OCI-LY1 (cell line): Measurements from ENCODE around the gene BCKDHB.

Experiments
- H2AFZ ChIP-seq: fragments of 200-600 bp; sonication (generic), shearing (Covaris generic); 2 replicates; pipeline ENCODE4 v1.6.0; 2014; ENCODE audit warnings: antibody characterized with exemption, mild to moderate bottlenecking, low read length
- H3F3A ChIP-seq: fragments of 200-600 bp; sonication (generic), shearing (Covaris generic); 2 replicates; pipeline ENCODE4 v1.6.0; 2014; ENCODE audit warnings: mild to moderate bottlenecking, antibody characterized with exemption, low read length, moderate library complexity; ENCODE audit not compliant: insufficient read depth
- H3K27ac ChIP-seq: fragments of 200-600 bp; sonication (generic); 2 replicates; pipeline ENCODE4 v1.5.1; 2014; ENCODE audit warnings: low read length, mixed run types, mild to moderate bottlenecking, low read depth; ENCODE audit not compliant: poor library complexity, severe bottlenecking
- H3K27me3 ChIP-seq: fragments of 200-600 bp; sonication (generic); 2 replicates; pipeline ENCODE4 v1.6.0; 2014; ENCODE audit warnings: antibody characterized with exemption, mild to moderate bottlenecking, low read length, moderate library complexity; ENCODE audit not compliant: insufficient read depth
- H3K36me3 ChIP-seq: fragments of 200-600 bp; sonication (generic); 2 replicates; pipeline ENCODE4 v1.6.1; 2014; ENCODE audit warnings: mild to moderate bottlenecking, antibody characterized with exemption, low read length, moderate library complexity, mixed read lengths; ENCODE audit not compliant: insufficient read depth
- H3K4me1 ChIP-seq: fragments of 200-600 bp; sonication (generic); 2 replicates; pipeline ENCODE4 v1.5.1; 2014; ENCODE audit warnings: mild to moderate bottlenecking, low read length, moderate library complexity; ENCODE audit not compliant: insufficient read depth, severe bottlenecking
- H3K4me2 ChIP-seq: fragments of 200-600 bp; sonication (generic), shearing (Covaris generic); 2 replicates; pipeline ENCODE4 v1.6.1; 2014; ENCODE audit warnings: low read length
- H3K4me3 ChIP-seq: fragments of 200-600 bp; sonication (generic); 2 replicates; pipeline ENCODE4 v1.5.1; 2014; ENCODE audit warnings: low read length, low read depth, mild to moderate bottlenecking, mixed read lengths; ENCODE audit not compliant: poor library complexity, severe bottlenecking
- H3K79me2 ChIP-seq: fragments of 200-600 bp; shearing (Covaris generic); 2 replicates; pipeline ENCODE4 v1.6.1; 2016; ENCODE audit warnings: mixed run types, low read length, mixed read lengths; ENCODE audit not compliant: insufficient read depth
- H3K9ac ChIP-seq: fragments of 200-600 bp; sonication (generic), shearing (Covaris generic); 2 replicates; pipeline ENCODE4 v1.6.1; 2014; ENCODE audit warnings: mild to moderate bottlenecking, low read length, mixed read lengths
- H3K9me2 ChIP-seq: fragments of 200-600 bp; sonication (generic), shearing (Covaris generic); 2 replicates; pipeline ENCODE4 v1.6.1; 2014; ENCODE audit warnings: low read depth, mild to moderate bottlenecking, low read length, mixed read lengths
- H3K9me3 ChIP-seq: fragments of 200-600 bp; shearing (Covaris generic); 2 replicates; pipeline ENCODE4 v1.6.1; 2014; ENCODE audit warnings: low read length, mixed read lengths
- H4K20me1 ChIP-seq: fragments of 200-600 bp; sonication (generic), shearing (Covaris generic); 2 replicates; pipeline ENCODE4 v1.6.0; 2016; ENCODE audit warnings: mild to moderate bottlenecking, low read length; ENCODE audit not compliant: insufficient read depth
- EZH2 ChIP-seq: fragments of 200-600 bp; sonication (generic), shearing (Covaris generic); IDR thresholded peaks from 2 replicates; pipeline ENCODE4 v1.8.0; 2017; ENCODE audit warnings: borderline replicate concordance, mixed run types, mild to moderate bottlenecking, antibody characterized with exemption, low read length, moderate library complexity, mixed read lengths
- TF ChIP-seq, protein P1 (sequence below): fragments of 200-600 bp; sonication (generic), shearing (Covaris generic); IDR thresholded peaks from 2 replicates; pipeline ENCODE4 v1.5.1; 2017; ENCODE audit warnings: mild to moderate bottlenecking, antibody characterized with exemption, low read length, moderate library complexity, mixed read lengths

Gene BCKDHB

GRCh38 chr6:80366051-80366450 is 259.6 kb downstream of the BCKDHB start:
- no peaks in the 10 kb centered on the region for H3K4me1 ChIP-seq
- no peak overlapping the region for H3K4me3 ChIP-seq
- H3K27me3 ChIP-seq = no peaks in the 10 kb centered on the region
- H3F3A ChIP-seq = no peaks in the 10 kb centered on the region
- no peaks in the 10 kb centered on the region for H4K20me1 ChIP-seq
- no peaks in the 10 kb centered on the region for H3K36me3 ChIP-seq
- TF ChIP-seq, protein P1, sequence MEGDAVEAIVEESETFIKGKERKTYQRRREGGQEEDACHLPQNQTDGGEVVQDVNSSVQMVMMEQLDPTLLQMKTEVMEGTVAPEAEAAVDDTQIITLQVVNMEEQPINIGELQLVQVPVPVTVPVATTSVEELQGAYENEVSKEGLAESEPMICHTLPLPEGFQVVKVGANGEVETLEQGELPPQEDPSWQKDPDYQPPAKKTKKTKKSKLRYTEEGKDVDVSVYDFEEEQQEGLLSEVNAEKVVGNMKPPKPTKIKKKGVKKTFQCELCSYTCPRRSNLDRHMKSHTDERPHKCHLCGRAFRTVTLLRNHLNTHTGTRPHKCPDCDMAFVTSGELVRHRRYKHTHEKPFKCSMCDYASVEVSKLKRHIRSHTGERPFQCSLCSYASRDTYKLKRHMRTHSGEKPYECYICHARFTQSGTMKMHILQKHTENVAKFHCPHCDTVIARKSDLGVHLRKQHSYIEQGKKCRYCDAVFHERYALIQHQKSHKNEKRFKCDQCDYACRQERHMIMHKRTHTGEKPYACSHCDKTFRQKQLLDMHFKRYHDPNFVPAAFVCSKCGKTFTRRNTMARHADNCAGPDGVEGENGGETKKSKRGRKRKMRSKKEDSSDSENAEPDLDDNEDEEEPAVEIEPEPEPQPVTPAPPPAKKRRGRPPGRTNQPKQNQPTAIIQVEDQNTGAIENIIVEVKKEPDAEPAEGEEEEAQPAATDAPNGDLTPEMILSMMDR = no peak
- TF ChIP-seq EZH2 = no peak
- no peak overlapping the region for H3K27ac ChIP-seq
- no peaks in the 10 kb centered on the region for H3K9me2 ChIP-seq
- H2AFZ ChIP-seq = no peak overlapping the region
- no peak overlapping the region for H3K4me2 ChIP-seq
- no peaks in the 10 kb centered on the region for H3K9me3 ChIP-seq
- H3K79me2 ChIP-seq = no peaks in the 10 kb centered on the region
- no peak overlapping the region for H3K9ac ChIP-seq

DNA sequence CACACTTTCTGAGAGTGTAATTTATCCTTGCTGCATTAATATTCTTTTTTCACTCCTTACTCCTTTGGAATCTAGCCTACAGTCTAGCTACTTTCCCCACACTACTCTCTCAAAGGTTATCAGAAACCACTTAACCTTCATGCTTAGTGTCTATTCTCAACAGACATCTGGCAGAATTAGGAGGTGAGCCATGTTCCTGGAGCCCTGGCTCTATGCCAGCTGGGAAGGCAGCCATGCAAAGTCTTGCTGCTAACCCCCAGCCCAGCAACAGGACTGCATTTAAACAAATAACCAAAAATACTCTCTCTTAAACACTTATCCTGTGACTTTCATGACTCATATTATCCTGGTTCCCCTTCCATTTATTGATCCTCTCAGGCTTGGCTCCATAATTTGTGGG is 260.2 kb downstream of the BCKDHB start:
- Histone ChIP-seq H2AFZ (no peak overlapping the region), H3K36me3 (no peaks in the 10 kb centered on the region), H3K27ac (no peak overlapping the region), H3F3A (no peaks in the 10 kb centered on the region), H3K79me2 (no peaks in the 10 kb centered on the region), H3K9me3 (no peaks in the 10 kb centered on the region), H3K27me3 (no peaks in the 10 kb centered on the region), H3K9ac (no peak overlapping the region), H3K4me2 (no peak overlapping the region), H4K20me1 (no peaks in the 10 kb centered on the region), H3K4me3 (no peak overlapping the region), H3K9me2 (no peaks in the 10 kb centered on the region), H3K4me1 (no peaks in the 10 kb centered on the region)
- TF ChIP-seq, protein P1 = no peak
- no peak for TF ChIP-seq EZH2

DNA sequence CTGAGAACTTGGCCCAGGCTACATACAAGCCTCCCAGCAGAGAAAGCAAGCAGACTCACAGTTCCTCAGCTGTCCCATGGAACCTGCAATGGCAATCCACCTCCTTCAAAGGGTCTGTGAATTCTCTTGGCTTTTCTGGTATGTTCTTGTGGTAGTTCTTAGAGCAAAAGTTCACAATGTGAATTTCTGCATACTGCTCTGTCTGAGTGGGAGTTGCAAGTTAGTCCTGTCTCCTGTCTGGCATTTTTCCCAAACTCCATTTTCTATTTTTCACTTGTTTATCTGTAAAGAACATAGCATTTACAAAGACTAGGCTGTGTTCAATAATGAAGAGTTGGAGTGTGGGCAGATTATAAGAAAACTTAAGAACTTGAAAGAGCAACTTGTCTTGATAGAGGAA is 269.9 kb downstream of the BCKDHB start:
- Histone ChIP-seq H4K20me1 (no peaks in the 10 kb centered on the region), H2AFZ (no peak overlapping the region), H3K79me2 (no peaks in the 10 kb centered on the region), H3K27me3 (no peaks in the 10 kb centered on the region), H3K4me2 (no peak overlapping the region), H3K9ac (no peak overlapping the region), H3K4me3 (no peak overlapping the region), H3K9me3 (no peaks in the 10 kb centered on the region), H3K36me3 (no peaks in the 10 kb centered on the region), H3K9me2 (no peaks in the 10 kb centered on the region), H3F3A (no peaks in the 10 kb centered on the region), H3K27ac (no peak overlapping the region), H3K4me1 (no peaks in the 10 kb centered on the region)
- TF ChIP-seq EZH2 = no peak
- TF ChIP-seq, protein P1 = no peak
